ENCODE results near the gene MORC1. TPM values are rescaled to one million over a fixed set of nuclear protein-coding genes. Genes with fewer than 3 reads are reported as not detected.
A peak's percentile ranks its signal among the peaks of the same experiment; 100 is the strongest.
"Not testable (repeated sequence)": the region's sequence is repeated elsewhere in the genome, so short reads cannot be mapped to it uniquely, and the experiment has no call there.

MORC1 gene, protein sequence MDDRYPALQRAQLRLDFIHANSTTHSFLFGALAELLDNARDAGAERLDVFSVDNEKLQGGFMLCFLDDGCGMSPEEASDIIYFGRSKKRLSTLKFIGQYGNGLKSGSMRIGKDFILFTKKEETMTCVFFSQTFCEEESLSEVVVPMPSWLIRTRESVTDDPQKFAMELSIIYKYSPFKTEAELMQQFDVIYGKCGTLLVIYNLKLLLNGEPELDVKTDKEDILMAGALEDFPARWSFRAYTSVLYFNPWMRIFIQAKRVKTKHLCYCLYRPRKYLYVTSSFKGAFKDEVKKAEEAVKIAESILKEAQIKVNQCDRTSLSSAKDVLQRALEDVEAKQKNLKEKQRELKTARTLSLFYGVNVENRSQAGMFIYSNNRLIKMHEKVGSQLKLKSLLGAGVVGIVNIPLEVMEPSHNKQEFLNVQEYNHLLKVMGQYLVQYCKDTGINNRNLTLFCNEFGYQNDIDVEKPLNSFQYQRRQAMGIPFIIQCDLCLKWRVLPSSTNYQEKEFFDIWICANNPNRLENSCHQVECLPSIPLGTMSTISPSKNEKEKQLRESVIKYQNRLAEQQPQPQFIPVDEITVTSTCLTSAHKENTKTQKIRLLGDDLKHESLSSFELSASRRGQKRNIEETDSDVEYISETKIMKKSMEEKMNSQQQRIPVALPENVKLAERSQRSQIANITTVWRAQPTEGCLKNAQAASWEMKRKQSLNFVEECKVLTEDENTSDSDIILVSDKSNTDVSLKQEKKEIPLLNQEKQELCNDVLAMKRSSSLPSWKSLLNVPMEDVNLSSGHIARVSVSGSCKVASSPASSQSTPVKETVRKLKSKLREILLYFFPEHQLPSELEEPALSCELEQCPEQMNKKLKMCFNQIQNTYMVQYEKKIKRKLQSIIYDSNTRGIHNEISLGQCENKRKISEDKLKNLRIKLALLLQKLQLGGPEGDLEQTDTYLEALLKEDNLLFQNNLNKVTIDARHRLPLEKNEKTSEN
- not detected in 2 replicates for total RNA-seq (2014; rRNA removed; shearing (Covaris generic))

DNA sequence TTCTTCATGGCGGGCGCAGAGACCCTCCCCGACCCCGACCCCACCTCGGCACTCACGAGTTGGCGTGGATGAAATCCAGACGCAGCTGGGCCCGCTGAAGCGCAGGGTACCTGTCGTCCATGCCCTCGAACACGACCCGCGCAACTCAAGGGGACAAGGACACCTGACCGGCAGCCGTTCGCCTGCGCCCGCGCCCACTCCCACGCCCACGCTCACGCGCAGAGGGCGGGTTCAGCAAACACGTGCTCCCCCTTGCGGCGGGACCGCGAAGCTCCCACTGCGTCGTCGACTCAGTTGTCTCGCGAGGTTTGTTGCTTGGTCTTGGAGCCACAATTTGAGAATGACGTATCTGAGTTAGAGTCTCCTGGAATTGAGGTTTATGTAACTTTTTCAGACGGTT is at the start of gene MORC1:
MORC1 (minus strand) TSS at position 196 of the 400 bp plus-strand sequence; CDS start at position 121, 75 bp downstream.
- DNase-seq (ENCODE audit: low spot score) = no peak

- no peak for DNase-seq (ENCODE audit: low spot score)
Observed at GRCh38 chr3:109165905-109166304, 48.0 kb upstream of the MORC1 start.

GRCh38 chr3:109161487-109162123 is 43.7 kb upstream of the MORC1 start:
- DNase-seq (ENCODE audit: low spot score) = peak; percentile 55

- peak; percentile 66 for DNase-seq (ENCODE audit: low spot score)
Observed at GRCh38 chr3:109155828-109156227, 37.9 kb upstream of the MORC1 start.

- no peak for DNase-seq (ENCODE audit: low spot score)
Observed at GRCh38 chr3:109154979-109155378, 37.0 kb upstream of the MORC1 start.

DNA sequence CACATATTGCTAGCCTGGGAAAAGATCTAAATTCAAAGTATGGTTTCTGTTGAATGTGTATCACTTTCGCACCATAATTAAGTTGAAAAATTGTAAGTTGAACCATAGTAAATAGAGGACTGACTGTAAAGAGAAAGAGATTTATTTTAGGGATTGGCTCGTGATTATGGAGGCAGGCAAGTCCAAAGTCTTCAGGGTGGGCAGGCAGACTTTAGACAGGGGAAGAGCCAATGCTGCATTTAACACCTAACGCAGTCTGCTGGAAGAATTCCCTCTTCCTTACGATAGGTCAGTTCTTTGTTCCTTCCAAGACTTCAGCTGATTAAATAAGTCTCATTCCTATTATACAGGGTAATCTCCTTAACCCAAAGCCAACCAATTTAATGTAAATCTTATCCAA is 34.4 kb upstream of the MORC1 start:
- peak; percentile 48 for DNase-seq (ENCODE audit: low spot score)

GRCh38 chr3:109149078-109149477 is 31.1 kb upstream of the MORC1 start:
- no peak for DNase-seq (ENCODE audit: low spot score)

GRCh38 chr3:109143646-109144045 is 25.7 kb upstream of the MORC1 start:
- DNase-seq (ENCODE audit: low spot score) = no peak

GRCh38 chr3:109140318-109140717 is 22.4 kb upstream of the MORC1 start:
- DNase-seq (ENCODE audit: low spot score) = no peak

DNA sequence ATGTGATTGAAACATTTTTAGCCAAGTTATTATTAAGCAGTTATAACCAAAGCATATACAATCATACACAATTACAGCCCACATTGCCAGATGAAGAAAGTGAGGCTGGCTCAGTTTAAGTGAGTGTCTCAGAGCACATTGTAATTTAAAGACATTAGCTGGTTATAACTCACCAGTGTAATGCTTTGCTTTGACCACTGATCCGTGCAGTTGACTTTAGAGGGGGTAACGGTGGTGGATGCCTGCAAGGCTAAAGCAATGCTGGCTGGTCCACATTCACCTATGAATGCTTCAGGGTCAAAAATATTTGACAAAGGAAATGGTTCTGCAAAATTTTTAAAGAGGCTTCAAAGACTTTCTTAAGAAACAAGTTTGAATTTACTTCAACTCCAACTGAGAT is 19.8 kb upstream of the MORC1 start:
- DNase-seq (ENCODE audit: low spot score) = no peak

- no peak for DNase-seq (ENCODE audit: low spot score)
Observed at GRCh38 chr3:109136523-109136922, 18.6 kb upstream of the MORC1 start, which contains the start of gene C3orf85. Gene C3orf85, plus strand, starts transcription at chr3:109136719. Its CDS starts 129 bp downstream, at chr3:109136848.

DNA sequence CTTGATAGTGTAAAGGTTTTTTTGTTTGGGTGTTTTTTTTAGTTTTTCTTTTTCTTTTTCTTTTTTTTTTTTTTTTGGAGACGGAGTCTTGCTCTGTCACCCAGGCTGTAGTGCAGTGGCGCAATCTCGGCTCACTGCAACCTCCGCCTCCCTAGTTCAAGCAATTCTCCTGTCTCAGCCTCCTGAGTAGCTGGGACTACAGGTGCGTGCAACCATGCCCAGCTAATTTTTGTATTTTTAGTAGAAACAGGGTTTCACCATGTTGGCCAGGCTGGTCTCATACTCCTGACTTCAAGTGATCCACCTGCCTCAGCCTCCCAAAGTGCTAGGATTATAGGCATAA is 15.5 kb upstream of the MORC1 start:
- DNase-seq (ENCODE audit: low spot score) = not testable (repeated sequence)

DNA sequence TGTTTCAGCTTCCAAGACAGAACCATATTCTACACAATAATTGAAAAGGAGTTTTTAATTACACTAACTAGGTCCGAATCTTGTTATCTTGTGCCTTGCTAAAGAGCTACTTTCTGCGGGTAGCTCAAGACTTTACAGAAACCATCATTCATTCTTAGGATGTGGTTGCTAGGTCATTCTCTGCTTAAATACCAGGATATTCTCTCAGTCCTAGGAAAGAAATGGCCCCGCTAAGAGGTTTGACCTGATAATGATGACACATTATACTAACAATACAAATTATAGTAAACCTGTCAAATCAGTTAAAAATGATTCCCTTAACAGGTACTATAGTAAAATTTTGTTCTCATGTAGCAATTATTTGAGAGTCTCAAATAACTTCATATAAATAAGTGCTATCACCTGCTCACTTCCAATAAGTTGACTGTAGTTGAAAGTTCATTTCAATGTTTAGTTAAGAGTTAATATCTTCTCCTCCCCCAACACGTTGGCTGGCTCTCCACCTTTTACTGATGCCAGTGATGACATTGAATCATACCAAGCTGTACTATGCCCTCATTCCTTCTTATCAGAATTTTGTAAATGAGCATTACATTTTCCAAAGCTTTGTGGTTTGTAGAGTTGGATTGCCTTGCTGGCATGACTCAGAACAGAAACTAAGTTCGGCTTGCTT is 15.0 kb upstream of the MORC1 start:
- DNase-seq (ENCODE audit: low spot score) = peak; percentile 74

DNA sequence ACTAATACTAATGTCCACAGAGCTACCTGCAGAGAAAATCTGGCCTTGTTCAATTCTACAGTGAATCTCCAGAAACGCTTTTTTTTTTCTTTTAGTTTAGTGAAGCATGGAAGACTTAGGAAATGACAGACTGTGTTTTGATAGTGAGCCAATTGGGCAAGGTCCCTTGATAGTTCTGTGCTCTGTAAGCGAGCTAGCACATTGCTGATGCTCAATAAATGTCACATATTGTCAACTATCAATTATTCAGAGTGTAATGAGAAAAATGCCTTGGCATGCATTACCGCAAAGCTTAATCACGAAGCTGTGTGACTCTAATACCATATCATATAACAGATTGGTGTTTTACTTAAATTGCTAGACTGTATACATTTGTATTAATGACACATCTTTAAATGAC is 13.3 kb upstream of the MORC1 start:
- no peak for DNase-seq (ENCODE audit: low spot score)

- no peak for DNase-seq (ENCODE audit: low spot score)
Observed at GRCh38 chr3:109127553-109127952, 9.6 kb upstream of the MORC1 start.

DNA sequence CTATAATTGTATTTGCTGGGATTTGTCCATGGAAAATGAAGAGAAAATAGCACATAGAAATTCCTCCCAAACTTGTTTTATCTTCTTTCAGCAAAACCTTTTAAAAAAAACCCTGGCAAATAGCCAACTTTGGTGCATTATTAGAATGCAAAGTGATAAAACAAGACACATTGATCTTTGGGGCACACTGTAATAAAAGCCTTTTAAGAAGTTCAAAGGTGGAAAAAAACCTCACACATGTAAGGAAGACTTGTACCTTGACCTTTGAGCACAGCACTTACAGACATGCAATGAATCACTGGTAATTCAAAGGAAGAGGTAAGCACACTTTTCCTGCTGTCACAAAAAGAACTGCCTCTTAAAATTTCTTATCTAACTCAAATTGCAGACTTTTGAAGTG is 8.0 kb upstream of the MORC1 start:
- DNase-seq (ENCODE audit: low spot score) = peak; percentile 69

- DNase-seq (ENCODE audit: low spot score) = no peak
Observed at GRCh38 chr3:109122690-109123089, 4.8 kb upstream of the MORC1 start.

GRCh38 chr3:109118584-109118983 is 650 bp upstream of the MORC1 start:
- DNase-seq (ENCODE audit: low spot score) = no peak

DNA sequence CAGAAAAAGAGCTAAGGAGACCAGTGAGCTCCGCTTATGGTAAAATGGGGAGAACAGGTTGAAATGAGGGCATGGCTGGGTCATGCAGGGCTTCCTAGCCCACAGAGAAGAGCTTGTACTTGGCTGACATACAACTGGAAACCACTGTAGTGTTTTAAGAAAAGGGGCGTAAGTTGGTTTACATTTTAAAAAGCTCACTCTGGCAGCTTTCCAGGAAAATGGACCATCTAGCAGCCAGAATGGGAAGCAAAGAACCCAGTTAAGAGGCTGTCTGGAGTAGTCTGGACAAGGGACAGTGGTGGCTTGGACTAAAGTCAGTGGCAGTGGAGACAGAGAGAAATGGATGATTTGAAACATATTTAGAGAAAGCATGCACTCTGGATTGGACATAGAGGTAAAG is 1.9 kb downstream of the MORC1 start:
- DNase-seq (ENCODE audit: low spot score) = no peak

- no peak for DNase-seq (ENCODE audit: low spot score)
Observed at GRCh38 chr3:109115451-109115850, 2.5 kb downstream of the MORC1 start.

- no peak for DNase-seq (ENCODE audit: low spot score)
Observed at GRCh38 chr3:109114746-109115145, 3.2 kb downstream of the MORC1 start.
